Peyer's patch (tissue), 4 donors: ENCODE measurements around the gene FAM83G. TPM values are rescaled to one million over a fixed set of nuclear protein-coding genes. Genes with fewer than 3 reads are reported as not detected.

ENCODE experiments used
- DNase-seq, 3 donors: peaks; one replicate each; pipeline ENCODE4 v3.0.0-alpha.2; 2017 to 2019
- H3K27ac ChIP-seq, 4 donors: fragments of 200-600 bp; sonication (generic); one replicate each; pipeline ENCODE4 v1.5.1; 2016 to 2019
- H3K27me3 ChIP-seq, 2 donors: fragments of 200-600 bp; sonication (generic); one replicate each; pipeline ENCODE4 v1.5.1; 2019
- H3K36me3 ChIP-seq, 3 donors: fragments of 200-600 bp; sonication (generic); one replicate each; pipeline ENCODE4 v1.5.1; 2016 to 2019
- H3K4me1 ChIP-seq, 4 donors: fragments of 200-600 bp; sonication (generic); one replicate each; pipeline ENCODE4 v1.5.1; 2016 to 2019
- H3K4me3 ChIP-seq, 4 donors: fragments of 200-600 bp; sonication (generic); 1 replicate in 3 of 4; 2 replicates in 1 of 4; pipeline ENCODE4 v1.5.1; 2016 to 2019; ENCODE audit warnings: mild to moderate bottlenecking in 1 of 4
- H3K9me3 ChIP-seq, 4 donors: fragments of 200-600 bp; sonication (generic); one replicate each; pipeline ENCODE4 v1.5.1; 2016 to 2019; ENCODE audit warnings: mild to moderate bottlenecking in 1 of 4
- CTCF ChIP-seq, 6 experiments: fragments of 450-650 bp in 4 of 6; fragments of 200-600 bp in 2 of 6; sonication (generic) in 1 of 6; IDR thresholded peaks; one replicate each; pipeline ENCODE4 v1.5.1; 2017 to 2019; ENCODE audit warnings: antibody characterized with exemption in 6 of 6, mild to moderate bottlenecking in 3 of 6, moderate library complexity in 1 of 6
- POLR2A ChIP-seq, 2 donors: fragments of 450-650 bp; IDR thresholded peaks; one replicate each; pipeline ENCODE4 v1.5.1; 2017; ENCODE audit warnings: antibody characterized with exemption in 2 of 2, mild to moderate bottlenecking in 2 of 2, moderate library complexity in 2 of 2
- total RNA-seq, 4 donors: library from RNA; depleted of rRNA; stranded (reverse); fragments of >200 nt; gene quantifications; one replicate each; pipeline ENCODE4 v1.1.0, GENCODE V29; 2016

The FAM83G gene
- total RNA-seq, 4 donors from 2014 or later = 9.9 to 48.4 (median 37.4) TPM

DNA sequence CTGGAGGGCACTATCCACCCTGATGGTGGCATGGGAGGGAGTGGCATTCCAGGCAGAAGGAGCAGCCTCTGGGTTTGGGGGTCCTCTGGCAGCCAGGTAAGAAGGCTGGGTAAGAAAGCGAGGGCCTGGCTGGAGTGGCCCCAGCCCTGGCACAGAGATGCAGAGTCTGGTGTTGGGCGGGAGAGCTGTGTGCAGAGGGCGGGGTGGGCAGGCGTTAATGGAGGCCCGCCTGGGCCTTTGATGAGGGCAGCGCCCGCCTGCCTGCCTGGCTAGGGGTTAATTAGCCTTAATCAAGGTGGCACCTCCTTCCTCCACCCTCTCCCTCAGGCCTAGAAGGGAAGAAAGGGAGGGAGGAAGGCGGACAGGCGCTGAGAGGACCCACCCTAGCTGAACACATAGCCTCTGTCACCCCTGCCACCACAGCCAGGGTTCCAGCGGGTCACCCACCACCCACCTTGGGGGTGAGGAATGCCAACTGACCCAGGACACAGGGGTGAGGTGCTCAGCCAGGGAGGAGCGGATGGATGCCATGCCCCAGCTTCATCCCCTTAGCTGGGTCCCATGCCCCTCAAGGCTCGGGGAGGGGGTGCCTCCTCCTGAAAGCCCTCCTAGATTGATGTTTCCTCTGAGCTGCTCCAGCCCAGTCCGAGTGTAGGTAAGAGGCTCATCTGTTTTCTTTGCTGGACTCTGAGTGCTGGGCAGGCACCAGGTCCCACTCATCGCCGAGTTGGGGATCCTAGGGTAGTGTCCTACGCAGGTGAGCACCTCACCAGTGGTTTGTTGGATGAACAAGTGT lies 13.4 kb upstream of the FAM83G start:
- DNase-seq = no peak
- no peak overlapping the region for H3K4me3 ChIP-seq
- no peaks in the 10 kb centered on the region for H3K4me1 ChIP-seq
- no peak overlapping the region for H3K27ac ChIP-seq
- no peaks in the 10 kb centered on the region for H3K9me3 ChIP-seq
- no peaks in the 10 kb centered on the region for H3K36me3 ChIP-seq
- no peak for TF ChIP-seq POLR2A (IDR thresholded peaks at IDR 0.05)
- no peak for TF ChIP-seq CTCF (IDR thresholded peaks at IDR 0.05)
- no peaks in the 10 kb centered on the region for H3K27me3 ChIP-seq

GRCh38 chr17:19017401-19017800 lies 12.8 kb upstream of the FAM83G start:
- Histone ChIP-seq H3K9me3 (no peaks in the 10 kb centered on the region), H3K36me3 (no peaks in the 10 kb centered on the region), H3K27ac (no peak overlapping the region), H3K4me3 (no peak overlapping the region), H3K4me1 (peaks cover 0 to under 1% (median 0%) of the 10 kb centered on the region in 4 donors), H3K27me3 (no peaks in the 10 kb centered on the region)
- TF ChIP-seq POLR2A (IDR thresholded peaks at IDR 0.05) (no peak), CTCF (IDR thresholded peaks at IDR 0.05) (no peak)
- no peak for DNase-seq

- DNase-seq = no peak
- H3K36me3 ChIP-seq = no peaks in the 10 kb centered on the region
- no peaks in the 10 kb centered on the region for H3K9me3 ChIP-seq
- H3K4me3 ChIP-seq = no peak overlapping the region
- H3K27me3 ChIP-seq = no peaks in the 10 kb centered on the region
- H3K4me1 ChIP-seq = peaks cover 0 to 5% (median 0%) of the 10 kb centered on the region in 4 donors
- TF ChIP-seq POLR2A (IDR thresholded peaks at IDR 0.05) (no peak), CTCF (IDR thresholded peaks at IDR 0.05) (no peak)
- no peak overlapping the region for H3K27ac ChIP-seq
These were observed 12.3 kb upstream of the FAM83G start for GRCh38 chr17:19016881-19017280.

DNA sequence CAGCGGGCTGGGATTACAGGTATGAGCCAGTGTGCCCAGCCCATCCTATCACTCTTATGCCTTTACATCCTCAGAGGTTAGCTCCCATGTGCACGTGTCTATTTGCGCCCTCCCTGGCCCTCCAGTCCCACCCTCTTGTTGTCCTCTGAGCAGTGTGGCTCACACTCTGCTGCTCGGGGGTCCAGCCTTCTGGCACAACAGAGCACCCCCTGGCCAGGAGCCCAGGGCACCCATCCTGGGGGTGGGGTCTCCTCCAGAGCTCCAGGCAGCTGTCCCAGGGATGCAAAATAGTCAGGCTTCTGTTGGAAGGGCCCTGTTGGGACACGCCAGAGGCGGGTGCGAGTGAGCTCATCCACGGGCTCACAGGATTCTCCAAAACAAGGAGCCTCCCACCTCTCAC lies 11.7 kb upstream of the FAM83G start:
- no peaks in the 10 kb centered on the region for H3K9me3 ChIP-seq
- H3K36me3 ChIP-seq = no peaks in the 10 kb centered on the region
- no peak for DNase-seq
- TF ChIP-seq POLR2A (IDR thresholded peaks at IDR 0.05) = no peak
- TF ChIP-seq CTCF (IDR thresholded peaks at IDR 0.05) = no peak
- peaks cover 0 to 11% (median 0%) of the 10 kb centered on the region in 4 donors for H3K4me1 ChIP-seq
- H3K27me3 ChIP-seq = no peaks in the 10 kb centered on the region
- no peak overlapping the region for H3K27ac ChIP-seq
- H3K4me3 ChIP-seq = no peak overlapping the region

DNA sequence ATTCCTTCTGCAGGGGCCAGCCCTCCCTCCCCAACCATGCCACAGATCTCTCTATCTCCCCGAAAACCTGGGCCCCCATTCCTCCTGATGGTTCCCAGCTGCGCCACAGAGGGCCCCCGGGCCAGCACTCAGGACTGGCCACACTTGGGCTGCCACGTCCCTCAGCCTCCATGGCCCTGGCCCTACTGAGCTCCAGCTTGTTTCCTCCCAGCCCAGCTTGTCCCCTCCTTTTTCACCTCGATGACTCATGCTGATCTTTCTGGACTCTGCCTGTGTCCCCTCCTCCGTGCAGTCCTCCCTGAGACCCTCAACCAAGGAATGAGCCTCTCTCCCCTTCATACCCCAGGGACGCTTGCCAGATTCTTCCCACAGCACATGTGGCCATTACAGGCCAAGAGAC lies 10.9 kb upstream of the FAM83G start:
- no peak for DNase-seq
- Histone ChIP-seq H3K27ac (no peak overlapping the region), H3K36me3 (no peaks in the 10 kb centered on the region), H3K4me1 (peaks cover 0 to 19% (median 0%) of the 10 kb centered on the region in 4 donors), H3K27me3 (no peaks in the 10 kb centered on the region), H3K9me3 (no peaks in the 10 kb centered on the region), H3K4me3 (no peak overlapping the region)
- TF ChIP-seq CTCF (IDR thresholded peaks at IDR 0.05) = no peak
- no peak for TF ChIP-seq POLR2A (IDR thresholded peaks at IDR 0.05)
